K562 (cell line): ENCODE measurements around the gene CENPB. TPM values are rescaled to one million over a fixed set of nuclear protein-coding genes. Genes with fewer than 3 reads are reported as not detected.
A peak's percentile ranks its signal among the peaks of the same experiment; 100 is the strongest.

Experiments
- ATAC-seq: fragments of 200-7000 bp; cut with Tn5 transposase; 3 replicates; pipeline ENCODE4 v1.9.1; 2020; ENCODE audit warnings: moderate library complexity
- BruUV-seq: library from RNA; stranded (reverse); fragments of 400-500 nt; replicated peaks from 2 replicates; lab custom pipeline; 2021; lab: Mats Ljungman, UMichigan
- CTCF ChIA-PET: fragments of 300-600 bp; formaldehyde crosslinking; extraction: SDS; loops from one replicate; lab custom pipeline; 2021; ENCODE audit warnings: low intra/inter-chr PET ratio; lab: Yijun Ruan, JAX
- POLR2A ChIA-PET: fragments of 300-600, 350-650 bp; sonication (Branson Sonifier 250); formaldehyde crosslinking; extraction: SDS; loops from one replicate; lab custom pipeline; 2021; ENCODE audit warnings: antibody characterized with exemption, inconsistent platforms; lab: Yijun Ruan, JAX
- DNase-seq, 4 experiments: peaks; one replicate each; pipeline versions ENCODE4 v3.0.0 to v3.0.0-alpha.2; 2011 to 2018; ENCODE audit warnings: low spot score in 3 of 4, mixed read lengths in 3 of 4; ENCODE audit errors: extremely low read depth in 1 of 4
- FAIRE-seq: peaks from 2 replicates; lab custom pipeline; 2011; peaks lifted over from hg19 to GRCh38; lab: Jason Lieb, UNC
- H2AFZ ChIP-seq: 2 replicates; pipeline ENCODE4 v1.6.0; 2011; ENCODE audit warnings: low read depth, low read length, control low read depth, inconsistent platforms
- H3K27ac ChIP-seq: fragments of 200-600 bp; 3 replicates; pipeline ENCODE4 v1.8.0; 2011; ENCODE audit warnings: low read depth, mild to moderate bottlenecking, control low read depth, inconsistent platforms, low read length, moderate library complexity, mixed read lengths; ENCODE audit errors: extremely low read depth
- H3K27me3 ChIP-seq, 2 experiments: fragments of 300-600 bp in 1 of 2; 2 replicates in 1 of 2; 3 replicates in 1 of 2; pipeline versions ENCODE4 v1.6.0 to v1.8.0; 2011; ENCODE audit warnings: inconsistent platforms in 2 of 2, low read length in 2 of 2, mild to moderate bottlenecking in 1 of 2, mixed read lengths in 1 of 2, moderate library complexity in 1 of 2; ENCODE audit not compliant: control insufficient read depth in 2 of 2, insufficient read depth in 2 of 2
- H3K36me3 ChIP-seq: fragments of 300-600 bp; 3 replicates; pipeline ENCODE4 v1.8.0; 2011; ENCODE audit warnings: mild to moderate bottlenecking, low read length, inconsistent platforms; ENCODE audit not compliant: control insufficient read depth, insufficient read depth
- H3K4me1 ChIP-seq, 2 experiments: fragments of 200-600 bp in 1 of 2; replicated peaks in 1 of 2; 2 replicates in 1 of 2; 3 replicates in 1 of 2; pipeline versions ENCODE4 v1.5.1 to v1.8.0; 2011; ENCODE audit warnings: inconsistent platforms in 2 of 2, low read length in 2 of 2, mild to moderate bottlenecking in 1 of 2, mixed read lengths in 1 of 2, moderate library complexity in 1 of 2; ENCODE audit not compliant: control insufficient read depth in 2 of 2, insufficient read depth in 2 of 2
- H3K4me2 ChIP-seq: 2 replicates; pipeline ENCODE4 v1.6.1; 2011; ENCODE audit warnings: low read length, control low read depth, inconsistent platforms, mixed read lengths; ENCODE audit not compliant: insufficient read depth
- H3K4me3 ChIP-seq: fragments of 200-600 bp; sonication (generic), shearing (Covaris generic); 2 replicates; pipeline ENCODE4 v1.5.1; 2016; ENCODE audit warnings: control low read depth, inconsistent platforms
- H3K79me2 ChIP-seq: fragments of 200-600 bp; 3 replicates; pipeline ENCODE4 v1.8.0; 2011; ENCODE audit warnings: low read length, inconsistent platforms; ENCODE audit not compliant: control insufficient read depth, insufficient read depth
- H3K9ac ChIP-seq, 2 experiments: 2 replicates each; pipeline versions ENCODE4 v1.6.0 to v1.6.1; 2011; ENCODE audit warnings: low read depth in 2 of 2, low read length in 2 of 2, control low read depth in 1 of 2, inconsistent platforms in 1 of 2, mild to moderate bottlenecking in 1 of 2, mixed read lengths in 1 of 2; ENCODE audit not compliant: insufficient read depth in 1 of 2
- H3K9me1 ChIP-seq: one replicate; pipeline ENCODE4 v1.6.0; 2011; ENCODE audit warnings: inconsistent platforms, mild to moderate bottlenecking, low read length, moderate library complexity; ENCODE audit not compliant: control insufficient read depth, insufficient read depth
- H3K9me3 ChIP-seq: replicated peaks from 2 replicates; pipeline ENCODE4 v1.5.1; 2011; ENCODE audit warnings: low read depth, low read length, inconsistent platforms; ENCODE audit not compliant: control insufficient read depth, insufficient read depth
- H4K20me1 ChIP-seq: replicated peaks from 2 replicates; pipeline ENCODE4 v1.6.1; 2011; ENCODE audit warnings: low read length, inconsistent platforms, mixed read lengths; ENCODE audit not compliant: control insufficient read depth, insufficient read depth
- KDM1A ChIP-seq, 2 experiments: fragments of 450-650 bp; IDR thresholded peaks; 2 replicates each; pipeline ENCODE4 v1.6.1; 2016; ENCODE audit warnings: mild to moderate bottlenecking in 2 of 2
- NR0B1 ChIP-seq: fragments of 450-650 bp; IDR thresholded peaks from one replicate; pipeline ENCODE4 v1.6.1; 2018; ENCODE audit warnings: mild to moderate bottlenecking, moderate library complexity; ENCODE audit not compliant: partially characterized antibody
- POLR2G ChIP-seq: fragments of 200-400 bp; formaldehyde crosslinking; IDR thresholded peaks from 2 replicates; pipeline ENCODE4 v1.6.1; 2017; ENCODE audit warnings: low read depth, mild to moderate bottlenecking, antibody characterized with exemption, low read length, moderate library complexity
- SRSF7 ChIP-seq: fragments of 200-400 bp; formaldehyde crosslinking; optimal IDR thresholded peaks from 2 replicates; pipeline ENCODE3; 2017; ENCODE audit warnings: mild to moderate bottlenecking, low read depth, low read length
- STAG1 ChIP-seq: sonication (generic); formaldehyde crosslinking; IDR thresholded peaks from 2 replicates; pipeline ENCODE4 v1.5.0; 2020; ENCODE audit warnings: missing genetic modification reagents, borderline replicate concordance
- ZBTB8A ChIP-seq: fragments of 450-650 bp; IDR thresholded peaks from 2 replicates; pipeline ENCODE4 v1.6.1; 2018; ENCODE audit warnings: mild to moderate bottlenecking, moderate library complexity; ENCODE audit not compliant: partially characterized antibody
- ZNF436 ChIP-seq: fragments of 250-450, 450-650 bp; sonication (Bioruptor Pico); formaldehyde crosslinking; IDR thresholded peaks from 2 replicates; pipeline ENCODE4 v1.7.0; 2020; ENCODE audit warnings: mild to moderate bottlenecking
- WGBS: fragments of 100-300 bp; shearing (Covaris generic); methylation state at CpG from one replicate; pipeline ENCODE4 v1.1.6; 2016; ENCODE audit warnings: low coverage, mixed read lengths; ENCODE audit not compliant: insufficient coverage; ENCODE audit errors: missing lambda C conversion rate; 5-methylcytosine and 5-hydroxymethylcytosine counted together
- in situ Hi-C: fragments of 300-500 bp; cut with MboI; formaldehyde crosslinking; loops from 4 replicates; pipeline ENCODE4 v1.15.0; 2018; ENCODE audit warnings: inconsistent platforms, mixed read lengths
- intact Hi-C: fragments of 100-400 bp; cut with micrococcal nuclease; formaldehyde crosslinking; loops from 2 replicates; pipeline ENCODE4 v1.14.2; 2022
- polyA plus RNA-seq, 8 experiments: library from polyadenylated mRNA; depleted of rRNA in 4 of 8; stranded (reverse) in 5 of 8; unstranded in 3 of 8; fragments of >200 nt; fragmentation: Nextera tagmentation in 2 of 8; fragmentation: Illumina TruSeq in 1 of 8; extraction: Ambion mirVana in 2 of 8; extraction: Trizol in 1 of 8; gene quantifications; 2 replicates each; pipeline versions ENCODE4 v1.2.1 to v1.2.3, GENCODE V29; 2011 to 2014; ENCODE audit warnings: inconsistent platforms in 1 of 8, missing spikeins in 1 of 8
- total RNA-seq, 7 experiments: library from RNA; depleted of rRNA in 6 of 7; stranded (reverse); fragments of >200 nt in 6 of 7; fragmentation: Illumina TruSeq in 2 of 7; extraction: Trizol in 2 of 7; gene quantifications; 2 replicates each; pipeline versions ENCODE4 v1.2.1 to v1.2.3, GENCODE V29; 2011 to 2021; ENCODE audit warnings: low replicate concordance in 1 of 7

Gene CENPB
- total and polyA plus RNA-seq, 9 of the 15 experiments (the other 6 are each of a cell fraction or from before 2014, with no cell fraction given), result 0.17 to 70.8 (median 24.9) TPM

- H2AFZ ChIP-seq, result no peak overlapping the region
- H3K79me2 ChIP-seq, result no peaks in the 10 kb centered on the region
- peaks cover 2% of the 10 kb centered on the region for H3K9me1 ChIP-seq
- no peak overlapping the region for H3K4me3 ChIP-seq
- DNase-seq, result no peak
- H4K20me1 ChIP-seq, result no peaks in the 10 kb centered on the region
- H3K27me3 ChIP-seq, result no peaks in the 10 kb centered on the region
- H3K36me3 ChIP-seq, result peaks cover 13% of the 10 kb centered on the region; the same call in 2 of the 3 replicates
- in situ Hi-C loops, result no loop called here
- no peak overlapping the region for H3K27ac ChIP-seq
- TF ChIP-seq NR0B1 (no peak), STAG1 (CRISPR knock-in tag) (no peak), SRSF7 (no peak), POLR2G (peak; percentile 45), KDM1A (IDR thresholded peaks at IDR 0.05) (no peak), ZNF436 (CRISPR knock-in tag) (no peak), ZBTB8A (no peak)
- TF ChIP-seq, all 486 proteins: peak for 1
- WGBS, result 42% methylated on average over 8 of the region's 16 CpGs
- no peaks in the 10 kb centered on the region for H3K9me3 ChIP-seq
- H3K9ac ChIP-seq, result 0 out of 4 replicates have a peak overlapping the region, but pooled peaks of 1 of the 2 experiments have one; percentile 35
- ATAC-seq (no peak), FAIRE-seq (no peak)
- intact Hi-C loops, result no loop called here
- H3K4me2 ChIP-seq, result no peak overlapping the region
- POLR2A ChIA-PET, result interaction anchor here (0.6 kb wide), 1 partner anchor 20 kb away, joined by 3 read pairs; the partner anchor contains the start of gene ADISSP
- CTCF ChIA-PET, result no interaction called here
- H3K4me1 ChIP-seq, result peaks cover 0 to 39% of the 10 kb centered on the region in 2 experiments; a peak in 3 of 5 replicates
- no TSS peak for BruUV-seq
Measured at GRCh38 chr20:3748073-3748472, 38.5 kb downstream of the CENPB start.
